HCT116 (cell line): ENCODE data around the gene CACNA1E. TPM values are rescaled to one million over a fixed set of nuclear protein-coding genes. Genes with fewer than 3 reads are reported as not detected.

Source experiments
- ATAC-seq: fragments of 200-7000 bp; cut with Tn5 transposase; 2 replicates; pipeline ENCODE4 v1.9.1; 2020; ENCODE audit warnings: mild to moderate bottlenecking, moderate library complexity
- BruUV-seq: library from RNA; stranded (reverse); fragments of 400-500 nt; replicated peaks from 2 replicates; lab custom pipeline; 2021; lab: Mats Ljungman, UMichigan
- CTCF ChIA-PET: fragments of 300-600 bp; sonication (Branson Sonifier 250); formaldehyde crosslinking; loops from one replicate; lab custom pipeline; 2021; ENCODE audit warnings: antibody characterized with exemption; lab: Charles Lee
- POLR2A ChIA-PET: fragments of 300-600, 350-600 bp; sonication (Branson Sonifier 250); formaldehyde crosslinking; loops from one replicate; lab custom pipeline; 2021; ENCODE audit warnings: antibody characterized with exemption; lab: Charles Lee
- RAD21 ChIA-PET, 2 experiments: fragments of 300-600 bp; sonication (Branson Sonifier 250); formaldehyde crosslinking; loops; one replicate each; lab custom pipeline; 2023; ENCODE audit warnings: low total read pairs in 2 of 2; ENCODE audit not compliant: uncharacterized antibody in 2 of 2, unreplicated experiment in 2 of 2, low non-redundant PET in 1 of 2; lab: Charles Lee
- DNase-seq: peaks from one replicate; pipeline ENCODE4 v3.0.0-alpha.2; 2010; ENCODE audit warnings: low read depth, low spot score
- H2AFZ ChIP-seq: fragments of 200-600 bp; shearing (Covaris generic), sonication (generic); 2 replicates; pipeline ENCODE4 v1.6.1; 2017; ENCODE audit warnings: low read depth, mixed run types, mixed read lengths, antibody characterized with exemption, low read length; ENCODE audit not compliant: poor library complexity, severe bottlenecking
- H3K27ac ChIP-seq: 2 replicates; pipeline ENCODE4 v1.5.1; 2012; ENCODE audit warnings: low read depth, low read length
- H3K27me3 ChIP-seq: fragments of 200-600 bp; sonication (generic); 2 replicates; pipeline ENCODE4 v1.6.1; 2016; ENCODE audit warnings: mixed run types, low read length, mixed read lengths; ENCODE audit not compliant: insufficient read depth
- H3K36me3 ChIP-seq, 2 experiments: fragments of 200-500 bp in 1 of 2; fragments of 200-600 bp in 1 of 2; sonication (Bioruptor generic) in 1 of 2; sonication (generic) in 1 of 2; 2 replicates each; pipeline versions ENCODE4 v1.5.1 to v1.6.1; 2014 to 2016; ENCODE audit warnings: low read length in 2 of 2, inconsistent platforms in 1 of 2, mixed read lengths in 1 of 2, mixed run types in 1 of 2; ENCODE audit not compliant: insufficient read depth in 2 of 2, control insufficient read depth in 1 of 2
- H3K4me1 ChIP-seq, 2 experiments: fragments of 200-600 bp in 1 of 2; sonication (generic) in 1 of 2; 2 replicates each; pipeline versions ENCODE4 v1.5.1 to v1.6.1; 2012 to 2017; ENCODE audit warnings: low read length in 2 of 2, inconsistent platforms in 1 of 2, mild to moderate bottlenecking in 1 of 2, mixed read lengths in 1 of 2, mixed run types in 1 of 2, moderate library complexity in 1 of 2; ENCODE audit not compliant: insufficient read depth in 2 of 2, control insufficient read depth in 1 of 2
- H3K4me2 ChIP-seq: fragments of 200-600 bp; sonication (generic); 2 replicates; pipeline ENCODE4 v1.6.1; 2017; ENCODE audit warnings: mixed run types, low read length, mixed read lengths
- H3K4me3 ChIP-seq, 2 experiments: fragments of 200-600 bp in 1 of 2; sonication (generic) in 1 of 2; replicated peaks in 1 of 2; 2 replicates each; pipeline ENCODE4 v1.5.1; 2011 to 2016; ENCODE audit warnings: low read length in 2 of 2, control low read depth in 1 of 2, low read depth in 1 of 2, mild to moderate bottlenecking in 1 of 2, mixed read lengths in 1 of 2, mixed run types in 1 of 2
- H3K79me2 ChIP-seq: fragments of 200-600 bp; sonication (generic); 2 replicates; pipeline ENCODE4 v1.6.1; 2017; ENCODE audit warnings: mild to moderate bottlenecking, mixed run types, low read length, moderate library complexity, mixed read lengths; ENCODE audit not compliant: insufficient read depth
- H3K9ac ChIP-seq: fragments of 200-600 bp; sonication (generic); 2 replicates; pipeline ENCODE4 v1.6.1; 2016; ENCODE audit warnings: low read length, mixed read lengths
- H3K9me2 ChIP-seq: fragments of 200-600 bp; sonication (generic), shearing (Covaris generic); 2 replicates; pipeline ENCODE4 v1.6.1; 2017; ENCODE audit warnings: mixed run types, mild to moderate bottlenecking, moderate library complexity; ENCODE audit not compliant: insufficient read depth
- H3K9me3 ChIP-seq, 2 experiments: fragments of 200-500 bp in 1 of 2; fragments of 200-600 bp in 1 of 2; sonication (Bioruptor generic) in 1 of 2; sonication (generic) in 1 of 2; 2 replicates each; pipeline ENCODE4 v1.6.1; 2014 to 2017; ENCODE audit warnings: low read length in 2 of 2, mixed read lengths in 2 of 2, inconsistent platforms in 1 of 2, low read depth in 1 of 2, mild to moderate bottlenecking in 1 of 2, mixed run types in 1 of 2, moderate library complexity in 1 of 2; ENCODE audit not compliant: control insufficient read depth in 1 of 2, insufficient read depth in 1 of 2
- H4K20me1 ChIP-seq: fragments of 200-600 bp; sonication (generic), shearing (Covaris generic); 2 replicates; pipeline ENCODE4 v1.6.1; 2017; ENCODE audit warnings: mixed run types, mild to moderate bottlenecking, moderate library complexity; ENCODE audit not compliant: insufficient read depth
- CEBPB ChIP-seq: IDR thresholded peaks from 2 replicates; pipeline ENCODE4 v1.6.1; 2012; ENCODE audit warnings: low read depth
- EGR1 ChIP-seq: IDR thresholded peaks from 2 replicates; pipeline ENCODE4 v1.6.1; 2012; ENCODE audit warnings: low read depth
- EZH2 ChIP-seq: fragments of 200-600 bp; sonication (generic); IDR thresholded peaks from 2 replicates; pipeline ENCODE4 v1.6.1; 2017; ENCODE audit warnings: antibody characterized with exemption, mixed run types
- EZH2phosphoT487 ChIP-seq: fragments of 200-600 bp; IDR thresholded peaks from 2 replicates; pipeline ENCODE4 v1.6.1; 2018; ENCODE audit warnings: antibody characterized with exemption, borderline replicate concordance
- JUND ChIP-seq: IDR thresholded peaks from 2 replicates; pipeline ENCODE4 v1.6.1; 2012
- POLR2A ChIP-seq: IDR thresholded peaks from 2 replicates; pipeline ENCODE4 v1.7.0; 2011; ENCODE audit warnings: borderline replicate concordance; ENCODE audit not compliant: insufficient read depth, insufficient read length; ENCODE audit errors: extremely low read depth
- RAD21 ChIP-seq: IDR thresholded peaks from 2 replicates; pipeline ENCODE4 v1.6.1; 2012; ENCODE audit warnings: low read depth, mild to moderate bottlenecking
- SIN3A ChIP-seq: IDR thresholded peaks from 2 replicates; pipeline ENCODE4 v1.6.1; 2012; ENCODE audit warnings: low read depth
- SRF ChIP-seq: IDR thresholded peaks from 2 replicates; pipeline ENCODE4 v1.6.1; 2012; ENCODE audit warnings: low read depth
- YY1 ChIP-seq: IDR thresholded peaks from 2 replicates; pipeline ENCODE4 v1.6.1; 2011; ENCODE audit warnings: low read length, low read depth, moderate library complexity, mild to moderate bottlenecking; ENCODE audit not compliant: insufficient replicate concordance; ENCODE audit errors: extremely low read depth
- ZFX ChIP-seq: fragments of 450-650 bp; IDR thresholded peaks from 2 replicates; pipeline ENCODE4 v1.6.1; 2017
- intact Hi-C: fragments of 100-400 bp; cut with micrococcal nuclease; formaldehyde crosslinking; loops from 2 replicates; pipeline ENCODE4 v1.10.0; 2022
- total RNA-seq: library from RNA; stranded (reverse); gene quantifications from one replicate; pipeline ENCODE4 v1.2.1, GENCODE V29; 2021; ENCODE audit not compliant: unreplicated experiment
- TF ChIP-seq, protein P1 (sequence below), 3 experiments: fragments of 200-600 bp in 1 of 3; sonication (generic) in 1 of 3; IDR thresholded peaks in 2 of 3; conservative IDR thresholded peaks in 1 of 3; 2 replicates each; pipeline ENCODE4 v1.5.1; 2012 to 2017; ENCODE audit warnings: low read depth in 2 of 3, low read length in 2 of 3, antibody characterized with exemption in 1 of 3, borderline replicate concordance in 1 of 3, control low read depth in 1 of 3, mild to moderate bottlenecking in 1 of 3, mixed read lengths in 1 of 3, mixed run types in 1 of 3, moderate library complexity in 1 of 3; ENCODE audit not compliant: insufficient read depth in 1 of 3
- TF ChIP-seq, protein P2 (sequence below): IDR thresholded peaks from 2 replicates; pipeline ENCODE4 v1.6.1; 2012; ENCODE audit warnings: low read depth
- TF ChIP-seq, protein P3 (sequence below): IDR thresholded peaks from 2 replicates; pipeline ENCODE4 v1.6.1; 2012
- TF ChIP-seq, protein P4 (sequence below): IDR thresholded peaks from 2 replicates; pipeline ENCODE4 v1.6.1; 2012

CACNA1E gene
- total RNA-seq, 1 experiment from 2014 or later = 0.02 TPM

DNA sequence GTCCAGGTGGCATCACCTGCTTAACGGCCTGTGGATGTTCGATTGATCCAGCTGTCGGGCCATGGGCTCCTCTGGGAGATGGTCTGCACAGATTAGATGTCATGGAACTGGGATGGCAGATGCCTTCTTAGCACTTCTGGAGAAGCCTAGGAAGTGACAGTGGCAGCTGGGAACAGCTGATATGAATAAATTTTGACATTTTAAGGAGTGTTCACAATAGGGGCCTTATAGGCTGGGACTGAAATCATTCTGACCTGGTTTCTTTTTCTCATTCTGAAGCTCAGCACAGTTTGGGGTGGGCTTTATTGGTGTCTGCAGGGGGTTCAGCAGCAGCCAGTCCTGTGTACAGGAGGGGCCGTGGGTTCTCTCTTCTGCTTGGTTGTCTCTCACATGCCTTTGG, 175.3 kb downstream of the CACNA1E start:
- Histone ChIP-seq H3K36me3 (no peaks in the 10 kb centered on the region), H3K9ac (no peak overlapping the region), H3K4me2 (no peak overlapping the region), H3K27me3 (0 out of 2 replicates have a peak, but pooled peaks cover 9% of the 10 kb centered on the region), H3K4me1 (no peaks in the 10 kb centered on the region), H3K27ac (no peak overlapping the region), H3K79me2 (no peaks in the 10 kb centered on the region), H4K20me1 (no peaks in the 10 kb centered on the region), H2AFZ (no peak overlapping the region), H3K4me3 (no peak overlapping the region), H3K9me2 (no peaks in the 10 kb centered on the region), H3K9me3 (no peaks in the 10 kb centered on the region)
- ChIA-PET RAD21 (no interaction called here), POLR2A (no interaction called here), CTCF (no interaction called here)
- intact Hi-C loops = no loop called here
- ATAC-seq (no peak), DNase-seq (no peak)
- TF ChIP-seq CEBPB = no peak
- TF ChIP-seq YY1 = no peak
- TF ChIP-seq POLR2A = no peak
- TF ChIP-seq, protein P1, sequence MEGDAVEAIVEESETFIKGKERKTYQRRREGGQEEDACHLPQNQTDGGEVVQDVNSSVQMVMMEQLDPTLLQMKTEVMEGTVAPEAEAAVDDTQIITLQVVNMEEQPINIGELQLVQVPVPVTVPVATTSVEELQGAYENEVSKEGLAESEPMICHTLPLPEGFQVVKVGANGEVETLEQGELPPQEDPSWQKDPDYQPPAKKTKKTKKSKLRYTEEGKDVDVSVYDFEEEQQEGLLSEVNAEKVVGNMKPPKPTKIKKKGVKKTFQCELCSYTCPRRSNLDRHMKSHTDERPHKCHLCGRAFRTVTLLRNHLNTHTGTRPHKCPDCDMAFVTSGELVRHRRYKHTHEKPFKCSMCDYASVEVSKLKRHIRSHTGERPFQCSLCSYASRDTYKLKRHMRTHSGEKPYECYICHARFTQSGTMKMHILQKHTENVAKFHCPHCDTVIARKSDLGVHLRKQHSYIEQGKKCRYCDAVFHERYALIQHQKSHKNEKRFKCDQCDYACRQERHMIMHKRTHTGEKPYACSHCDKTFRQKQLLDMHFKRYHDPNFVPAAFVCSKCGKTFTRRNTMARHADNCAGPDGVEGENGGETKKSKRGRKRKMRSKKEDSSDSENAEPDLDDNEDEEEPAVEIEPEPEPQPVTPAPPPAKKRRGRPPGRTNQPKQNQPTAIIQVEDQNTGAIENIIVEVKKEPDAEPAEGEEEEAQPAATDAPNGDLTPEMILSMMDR (IDR thresholded peaks at IDR 0.05 in 2 of 3, conservative IDR thresholded peaks at IDR 0.05 in 1 of 3; ENCODE audit: borderline replicate concordance in 1 of 3, insufficient read depth in 1 of 3, low read depth in 2 of 3, low read length in 2 of 3) = no peak
- TF ChIP-seq ZFX = no peak
- BruUV-seq = no TSS peak

DNA sequence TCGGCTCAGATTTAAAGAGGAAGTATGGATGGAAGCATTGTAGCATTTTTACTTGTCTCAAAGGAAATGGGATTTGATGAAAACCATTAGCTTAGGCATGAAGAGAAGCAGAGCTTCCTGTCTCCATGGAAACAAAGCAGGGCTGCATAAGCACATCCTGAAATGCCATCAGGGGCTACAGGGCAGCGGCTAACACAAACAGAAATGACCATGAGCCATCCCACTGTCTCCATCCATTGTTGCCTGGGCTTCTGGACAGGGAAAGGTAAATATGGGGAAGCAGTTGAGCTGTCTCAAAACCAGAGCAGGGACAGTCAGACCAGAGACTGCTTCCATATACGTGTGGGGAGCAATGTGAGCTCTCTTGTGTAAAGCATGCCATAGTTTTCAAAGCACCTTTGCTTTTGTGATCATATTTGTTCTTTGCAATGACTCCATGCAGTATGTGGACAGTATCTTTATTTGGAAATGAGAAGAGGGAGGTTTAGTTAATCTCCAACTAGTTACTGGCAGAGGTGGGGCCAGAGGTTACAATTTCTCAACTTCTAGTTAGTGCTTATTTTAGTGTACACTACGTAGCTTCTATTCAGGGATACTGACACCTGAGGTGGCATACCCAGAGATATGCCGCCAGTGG, 176.1 kb downstream of the CACNA1E start:
- Histone ChIP-seq H3K79me2 (no peaks in the 10 kb centered on the region), H3K27ac (no peak overlapping the region), H3K9ac (no peak overlapping the region), H3K36me3 (no peaks in the 10 kb centered on the region), H3K4me1 (no peaks in the 10 kb centered on the region), H2AFZ (no peak overlapping the region), H3K9me3 (no peaks in the 10 kb centered on the region), H3K4me3 (no peak overlapping the region), H3K9me2 (no peaks in the 10 kb centered on the region), H3K4me2 (no peak overlapping the region), H3K27me3 (0 out of 2 replicates have a peak, but pooled peaks cover 9% of the 10 kb centered on the region), H4K20me1 (no peaks in the 10 kb centered on the region)
- ChIA-PET RAD21 (no interaction called here), CTCF (no interaction called here), POLR2A (no interaction called here)
- no TSS peak for BruUV-seq
- ATAC-seq = no peak
- intact Hi-C loops = no loop called here
- DNase-seq = no peak
- TF ChIP-seq SIN3A (no peak), EZH2phosphoT487 (no peak), EGR1 (no peak), YY1 (no peak), ZFX (no peak), SRF (no peak), EZH2 (no peak), JUND (no peak), RAD21 (no peak)
- TF ChIP-seq, protein P2, sequence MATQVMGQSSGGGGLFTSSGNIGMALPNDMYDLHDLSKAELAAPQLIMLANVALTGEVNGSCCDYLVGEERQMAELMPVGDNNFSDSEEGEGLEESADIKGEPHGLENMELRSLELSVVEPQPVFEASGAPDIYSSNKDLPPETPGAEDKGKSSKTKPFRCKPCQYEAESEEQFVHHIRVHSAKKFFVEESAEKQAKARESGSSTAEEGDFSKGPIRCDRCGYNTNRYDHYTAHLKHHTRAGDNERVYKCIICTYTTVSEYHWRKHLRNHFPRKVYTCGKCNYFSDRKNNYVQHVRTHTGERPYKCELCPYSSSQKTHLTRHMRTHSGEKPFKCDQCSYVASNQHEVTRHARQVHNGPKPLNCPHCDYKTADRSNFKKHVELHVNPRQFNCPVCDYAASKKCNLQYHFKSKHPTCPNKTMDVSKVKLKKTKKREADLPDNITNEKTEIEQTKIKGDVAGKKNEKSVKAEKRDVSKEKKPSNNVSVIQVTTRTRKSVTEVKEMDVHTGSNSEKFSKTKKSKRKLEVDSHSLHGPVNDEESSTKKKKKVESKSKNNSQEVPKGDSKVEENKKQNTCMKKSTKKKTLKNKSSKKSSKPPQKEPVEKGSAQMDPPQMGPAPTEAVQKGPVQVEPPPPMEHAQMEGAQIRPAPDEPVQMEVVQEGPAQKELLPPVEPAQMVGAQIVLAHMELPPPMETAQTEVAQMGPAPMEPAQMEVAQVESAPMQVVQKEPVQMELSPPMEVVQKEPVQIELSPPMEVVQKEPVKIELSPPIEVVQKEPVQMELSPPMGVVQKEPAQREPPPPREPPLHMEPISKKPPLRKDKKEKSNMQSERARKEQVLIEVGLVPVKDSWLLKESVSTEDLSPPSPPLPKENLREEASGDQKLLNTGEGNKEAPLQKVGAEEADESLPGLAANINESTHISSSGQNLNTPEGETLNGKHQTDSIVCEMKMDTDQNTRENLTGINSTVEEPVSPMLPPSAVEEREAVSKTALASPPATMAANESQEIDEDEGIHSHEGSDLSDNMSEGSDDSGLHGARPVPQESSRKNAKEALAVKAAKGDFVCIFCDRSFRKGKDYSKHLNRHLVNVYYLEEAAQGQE = no peak
- TF ChIP-seq, protein P3, sequence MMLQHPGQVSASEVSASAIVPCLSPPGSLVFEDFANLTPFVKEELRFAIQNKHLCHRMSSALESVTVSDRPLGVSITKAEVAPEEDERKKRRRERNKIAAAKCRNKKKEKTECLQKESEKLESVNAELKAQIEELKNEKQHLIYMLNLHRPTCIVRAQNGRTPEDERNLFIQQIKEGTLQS = no peak
- TF ChIP-seq, protein P4, sequence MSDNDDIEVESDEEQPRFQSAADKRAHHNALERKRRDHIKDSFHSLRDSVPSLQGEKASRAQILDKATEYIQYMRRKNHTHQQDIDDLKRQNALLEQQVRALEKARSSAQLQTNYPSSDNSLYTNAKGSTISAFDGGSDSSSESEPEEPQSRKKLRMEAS = no peak
